ENCODE measurements around the gene PPP2R3B.

PPP2R3B gene

DNA sequence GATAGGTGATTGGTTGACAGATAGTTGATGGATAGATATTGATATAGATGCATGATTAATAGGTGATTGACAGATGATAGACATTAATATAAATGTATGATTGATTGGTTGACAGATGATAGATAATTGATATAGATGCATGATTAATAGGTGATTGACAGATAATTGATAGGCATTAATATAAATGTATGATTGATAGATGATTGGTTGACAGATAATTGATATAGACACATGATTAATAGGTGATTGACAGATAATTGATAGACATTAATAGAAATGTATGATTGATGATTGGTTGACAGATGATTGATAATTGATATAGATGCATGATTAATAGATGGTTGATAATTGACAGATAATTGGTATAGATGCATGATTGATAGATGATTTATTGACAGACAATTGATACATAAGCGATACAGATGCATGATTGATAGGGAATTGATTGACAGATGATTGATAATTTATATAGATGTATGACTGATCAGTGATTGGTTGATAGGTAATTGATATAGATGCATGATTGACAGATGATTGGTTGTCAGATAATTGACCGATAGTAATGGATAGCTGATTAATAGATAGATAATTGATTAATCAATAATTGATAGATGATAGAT, 44.9 kb upstream of the PPP2R3B start:
- Mint-ChIP-seq H3K9me3 (peaks cover 3% of the 10 kb centered on the region), H3K4me3 (no peak overlapping the region), H3K27ac (no peak overlapping the region)

DNA sequence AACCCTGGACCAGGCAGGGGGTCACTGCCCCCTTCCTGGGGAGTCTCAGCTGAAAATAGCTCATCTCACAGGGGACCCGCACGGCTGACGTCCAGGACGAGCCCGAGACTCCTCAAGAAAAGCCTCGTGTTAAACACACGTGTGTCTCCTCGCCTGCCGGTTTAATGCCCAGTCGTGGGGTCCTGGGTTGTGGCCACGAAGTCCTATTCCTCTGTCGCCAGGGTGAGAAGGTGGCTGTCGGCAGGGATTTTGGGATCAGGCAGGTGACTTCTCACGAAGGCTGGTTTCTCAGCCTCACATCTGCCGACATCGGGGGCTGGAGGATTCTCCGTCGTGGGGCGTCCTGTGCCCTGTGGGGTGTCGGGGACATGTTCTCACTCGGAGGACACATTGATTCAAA, 44.3 kb upstream of the PPP2R3B start:
- DNase-seq, result no peak
- Mint-ChIP-seq H3K27me3 (ENCODE audit: low read depth, poor library complexity) (peaks cover 83% of the 10 kb centered on the region), H3K27ac (no peak overlapping the region), H3K36me3 (ENCODE audit: low read depth) (no peaks in the 10 kb centered on the region), H3K9me3 (peaks cover 3% of the 10 kb centered on the region), H3K4me1 (peaks cover 1% of the 10 kb centered on the region), H3K4me3 (no peak overlapping the region)
- TF ChIP-seq, protein P1, sequence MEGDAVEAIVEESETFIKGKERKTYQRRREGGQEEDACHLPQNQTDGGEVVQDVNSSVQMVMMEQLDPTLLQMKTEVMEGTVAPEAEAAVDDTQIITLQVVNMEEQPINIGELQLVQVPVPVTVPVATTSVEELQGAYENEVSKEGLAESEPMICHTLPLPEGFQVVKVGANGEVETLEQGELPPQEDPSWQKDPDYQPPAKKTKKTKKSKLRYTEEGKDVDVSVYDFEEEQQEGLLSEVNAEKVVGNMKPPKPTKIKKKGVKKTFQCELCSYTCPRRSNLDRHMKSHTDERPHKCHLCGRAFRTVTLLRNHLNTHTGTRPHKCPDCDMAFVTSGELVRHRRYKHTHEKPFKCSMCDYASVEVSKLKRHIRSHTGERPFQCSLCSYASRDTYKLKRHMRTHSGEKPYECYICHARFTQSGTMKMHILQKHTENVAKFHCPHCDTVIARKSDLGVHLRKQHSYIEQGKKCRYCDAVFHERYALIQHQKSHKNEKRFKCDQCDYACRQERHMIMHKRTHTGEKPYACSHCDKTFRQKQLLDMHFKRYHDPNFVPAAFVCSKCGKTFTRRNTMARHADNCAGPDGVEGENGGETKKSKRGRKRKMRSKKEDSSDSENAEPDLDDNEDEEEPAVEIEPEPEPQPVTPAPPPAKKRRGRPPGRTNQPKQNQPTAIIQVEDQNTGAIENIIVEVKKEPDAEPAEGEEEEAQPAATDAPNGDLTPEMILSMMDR (IDR thresholded peaks at IDR 0.05), result no peak

More for the DNA sequence above, 44.9 kb upstream of the PPP2R3B start:
- Mint-ChIP-seq H3K4me1 (peaks cover 7% of the 10 kb centered on the region), H3K36me3 (ENCODE audit: low read depth) (no peaks in the 10 kb centered on the region), H3K27me3 (ENCODE audit: low read depth, poor library complexity) (peaks cover 83% of the 10 kb centered on the region)
- TF ChIP-seq, protein P1 (IDR thresholded peaks at IDR 0.05), result no peak
- no peak for DNase-seq

DNA sequence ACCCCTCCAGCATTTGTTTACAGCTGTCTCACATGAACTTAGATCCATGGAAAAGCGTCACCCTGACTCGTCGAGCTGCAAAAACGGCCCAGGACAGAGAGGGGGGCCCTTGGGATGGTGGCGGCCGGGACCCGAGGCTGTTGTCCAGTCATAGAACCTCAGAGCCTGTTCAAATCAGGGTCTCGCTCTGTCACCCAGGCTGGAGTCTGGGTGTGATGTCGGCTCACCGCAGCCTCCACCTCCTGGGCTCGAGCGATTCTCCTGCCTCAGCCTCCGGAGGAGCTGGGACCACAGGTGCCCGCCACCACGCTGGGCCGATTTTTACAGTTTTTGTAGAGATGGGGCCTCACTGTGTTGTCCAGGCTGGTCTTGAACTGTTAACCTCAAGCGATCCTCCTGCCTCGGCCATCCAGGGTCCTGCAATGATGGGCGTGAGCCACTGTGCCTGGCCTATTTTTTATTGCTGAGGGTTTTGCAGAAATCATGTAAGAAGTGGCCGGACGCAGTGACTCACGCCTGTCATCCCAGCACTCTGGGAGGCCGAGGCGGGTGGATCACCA, 42.6 kb upstream of the PPP2R3B start:
- peaks cover 3% of the 10 kb centered on the region for H3K9me3 Mint-ChIP-seq
- TF ChIP-seq, protein P1 (IDR thresholded peaks at IDR 0.05), result no peak
- no peaks in the 10 kb centered on the region for H3K4me1 Mint-ChIP-seq
- H3K27me3 Mint-ChIP-seq (ENCODE audit: low read depth, poor library complexity), result peaks cover 77% of the 10 kb centered on the region
- H3K27ac Mint-ChIP-seq, result no peak overlapping the region
- no peak overlapping the region for H3K4me3 Mint-ChIP-seq
- no peaks in the 10 kb centered on the region for H3K36me3 Mint-ChIP-seq (ENCODE audit: low read depth)
- no peak for DNase-seq

DNA sequence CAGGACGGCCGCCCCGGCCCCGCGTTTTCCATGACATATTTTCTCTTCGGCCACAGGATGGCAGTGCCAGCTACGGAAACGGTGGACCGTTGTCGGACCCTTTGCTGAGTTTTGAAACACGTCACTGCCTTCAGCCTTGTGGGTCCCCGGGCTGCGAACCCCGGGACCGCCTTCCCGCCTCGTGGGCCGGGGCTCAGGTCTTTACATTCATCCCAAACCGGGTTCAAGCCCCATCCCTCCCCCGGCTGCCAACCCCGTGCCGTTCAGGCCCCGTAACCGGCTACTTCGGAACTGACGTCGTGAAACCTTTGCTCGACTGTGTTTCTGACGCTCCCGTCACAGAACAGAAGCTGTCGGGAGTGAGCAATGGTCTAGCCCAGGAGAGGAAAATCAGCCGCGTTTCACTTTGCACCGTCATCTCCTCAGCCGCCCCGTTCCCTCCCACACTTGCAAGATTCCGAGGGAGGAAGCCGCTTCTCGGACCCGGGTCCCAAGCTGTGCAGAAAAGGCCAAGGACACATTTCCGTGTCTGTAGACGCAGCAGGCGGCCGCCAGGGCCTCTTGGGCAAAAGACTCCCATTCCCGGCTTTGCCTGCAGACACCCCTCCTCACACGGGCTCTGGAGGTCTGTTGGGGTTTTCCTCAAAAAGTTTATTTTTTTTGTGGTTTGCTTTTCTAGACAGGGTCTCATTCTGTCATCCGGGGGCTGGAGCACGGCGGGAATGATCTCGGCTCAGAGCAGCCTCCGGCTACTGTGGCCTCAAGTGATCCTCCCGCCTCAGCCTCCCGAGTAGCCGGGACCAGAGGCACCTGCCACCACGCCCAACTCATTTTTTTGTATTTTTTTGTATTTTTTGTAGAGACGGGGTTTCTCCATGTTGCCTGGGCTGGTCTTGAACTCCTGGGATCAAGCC, 41.4 kb upstream of the PPP2R3B start:
- TF ChIP-seq, protein P1 (IDR thresholded peaks at IDR 0.05), result peak; percentile 46
- no peaks in the 10 kb centered on the region for H3K4me1 Mint-ChIP-seq
- peak overlapping the region; percentile 81 for H3K4me3 Mint-ChIP-seq
- no peak overlapping the region for H3K27ac Mint-ChIP-seq
- H3K9me3 Mint-ChIP-seq, result peaks cover 6% of the 10 kb centered on the region
- peak; percentile 63 for DNase-seq
- H3K27me3 Mint-ChIP-seq (ENCODE audit: low read depth, poor library complexity), result peaks cover 80% of the 10 kb centered on the region
- no peaks in the 10 kb centered on the region for H3K36me3 Mint-ChIP-seq (ENCODE audit: low read depth)

DNA sequence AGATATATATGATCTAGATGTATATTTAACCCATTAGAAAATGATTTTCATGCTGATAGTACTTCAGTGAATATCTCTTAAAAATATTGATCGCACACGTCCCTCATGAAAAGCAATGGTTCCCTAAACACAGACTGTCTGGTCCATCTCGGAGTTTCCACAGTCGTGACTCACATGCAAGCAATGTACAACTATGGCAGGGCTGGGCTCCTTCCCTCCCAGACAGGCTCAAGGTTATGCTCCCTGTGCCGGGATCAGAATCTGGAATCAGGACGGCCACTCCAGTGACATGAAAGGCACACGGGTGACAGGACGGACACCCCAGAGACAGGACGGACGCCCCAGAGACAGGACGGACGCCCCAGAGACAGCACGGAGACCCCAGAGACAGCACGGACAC, 40.2 kb upstream of the PPP2R3B start:
- Mint-ChIP-seq H3K4me1 (peaks cover 5% of the 10 kb centered on the region), H3K36me3 (ENCODE audit: low read depth) (no peaks in the 10 kb centered on the region), H3K9me3 (peaks cover 10% of the 10 kb centered on the region), H3K4me3 (peak overlapping the region; percentile 30), H3K27me3 (ENCODE audit: low read depth, poor library complexity) (peaks cover 74% of the 10 kb centered on the region), H3K27ac (no peak overlapping the region)
- TF ChIP-seq, protein P1 (IDR thresholded peaks at IDR 0.05), result no peak
- no peak for DNase-seq

Data from nephron progenitor cell (in vitro differentiated cells).